ENCODE data around the gene SRGAP2.
"Not testable (repeated sequence)": the region's sequence is repeated elsewhere in the genome, so short reads cannot be mapped to it uniquely, and the experiment has no call there.

The SRGAP2 gene

DNA sequence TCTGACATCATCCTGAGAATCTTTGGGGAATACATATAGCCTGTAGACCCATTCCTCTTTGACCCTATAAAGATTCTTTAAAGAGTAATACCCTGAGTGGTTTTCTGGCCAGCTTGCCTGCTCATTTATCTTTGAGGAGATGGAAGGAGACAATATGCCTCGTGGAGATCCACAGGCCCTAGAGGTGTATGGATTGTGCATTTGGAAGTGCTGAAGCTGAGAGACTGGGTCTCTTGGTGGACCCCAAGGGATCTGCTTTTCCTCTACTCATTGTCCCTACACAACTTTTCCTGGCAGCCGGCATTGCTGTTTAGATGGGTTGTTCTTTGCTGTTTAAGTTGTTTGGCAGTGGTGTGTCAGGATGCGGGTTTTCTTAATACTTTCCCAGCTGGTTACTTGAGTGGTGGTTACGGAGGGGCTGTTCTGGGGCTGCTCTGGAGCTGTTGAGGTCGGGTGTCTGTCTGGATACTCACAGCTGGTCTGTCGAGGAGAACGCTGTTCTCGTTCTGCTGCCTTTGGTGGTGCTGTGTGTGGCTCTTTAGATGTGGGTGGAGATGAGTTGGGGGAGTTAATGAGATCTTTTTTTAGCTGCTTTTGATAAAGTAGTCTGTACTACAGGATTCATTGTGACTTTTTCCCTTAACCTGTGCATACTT, 49.5 kb downstream of the SRGAP2 start:
- not testable (repeated sequence) for DNase-seq
